Right lobe of liver (tissue), 4 donors: ENCODE data around the gene GPR4.

Experiments
- CTCF ChIP-seq, 4 donors: fragments of 200-600 bp in 3 of 4; fragments of 450-650 bp in 1 of 4; IDR thresholded peaks; one replicate each; pipeline versions ENCODE4 v1.5.1 to v1.8.0; 2016 to 2022; ENCODE audit warnings: antibody characterized with exemption in 4 of 4, mild to moderate bottlenecking in 2 of 4
- POLR2A ChIP-seq: fragments of 450-650 bp; IDR thresholded peaks from one replicate; pipeline ENCODE4 v1.6.1; 2017; ENCODE audit warnings: antibody characterized with exemption, mild to moderate bottlenecking
- donor health status: DM: no; HTN: no; CAD: no.
- donor health status: DM: no; HTN: no; CAD: no.
- donor health status: DM: no; HTN: yes; CAD: no.

DNA sequence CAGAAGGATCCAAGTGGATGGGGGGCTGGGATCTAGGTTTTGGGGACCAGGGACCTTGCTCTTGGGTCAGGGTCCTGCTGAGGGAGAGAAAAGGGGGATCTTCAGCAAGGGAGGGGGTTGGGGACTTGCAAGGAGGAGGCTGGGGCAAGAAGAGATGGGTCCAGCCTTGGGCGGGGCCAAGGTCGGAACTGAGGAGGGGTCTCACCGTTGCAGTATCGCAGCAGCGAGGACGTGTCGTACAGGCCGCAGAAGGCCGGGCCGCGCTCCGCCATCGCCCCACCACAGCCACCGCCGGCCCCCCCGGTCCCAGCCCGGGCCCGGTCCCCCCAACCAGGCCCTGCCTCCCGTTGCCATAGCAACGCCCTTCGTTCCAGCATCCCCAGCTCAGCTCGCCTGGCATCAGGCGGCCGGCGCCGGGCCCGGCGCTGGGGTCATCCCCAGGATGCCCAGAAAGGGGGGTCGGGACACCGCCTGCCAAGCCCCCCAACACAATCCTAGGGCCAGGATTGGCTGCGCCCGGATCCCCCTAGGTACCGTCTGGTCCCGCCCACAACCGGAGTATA lies 43.1 kb upstream of the GPR4 start:
- no peak for TF ChIP-seq CTCF (IDR thresholded peaks at IDR 0.05)
- no peak for TF ChIP-seq POLR2A
